Sigmoid colon (tissue), 4 donors: ENCODE results near the gene SERTAD2.

Experiments
- CTCF ChIP-seq, 4 experiments: fragments of 450-650 bp in 3 of 4; fragments of 200-600 bp in 1 of 4; IDR thresholded peaks; one replicate each; pipeline ENCODE4 v1.5.1; 2016 to 2019; ENCODE audit warnings: antibody characterized with exemption in 4 of 4, mild to moderate bottlenecking in 3 of 4, moderate library complexity in 2 of 4
- EP300 ChIP-seq, 4 donors: sonication (generic); formaldehyde crosslinking; IDR thresholded peaks; one replicate each; pipeline ENCODE4 v1.6.1; 2017; ENCODE audit warnings: antibody characterized with exemption in 4 of 4

DNA sequence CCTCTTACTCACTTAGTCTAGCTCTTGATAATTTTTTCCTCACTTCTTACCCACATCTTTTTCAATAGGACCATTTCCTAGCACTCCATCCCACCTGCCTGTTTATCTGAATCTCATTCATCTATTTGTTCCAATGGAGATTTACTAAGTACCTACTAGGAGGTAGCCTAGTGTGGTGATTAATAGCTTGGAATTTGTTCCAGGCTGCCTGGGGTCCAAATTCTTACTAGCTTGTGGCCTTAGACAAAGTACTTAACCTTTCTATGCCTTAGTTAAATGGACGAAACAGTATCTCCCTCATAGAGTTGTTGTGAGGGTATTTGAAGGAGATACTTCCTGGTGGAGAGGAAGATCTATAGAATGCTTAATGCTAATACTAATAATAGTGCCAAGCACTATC is 42.9 kb upstream of the SERTAD2 start:
- TF ChIP-seq CTCF (IDR thresholded peaks at IDR 0.05), result no peak
- no peak for TF ChIP-seq EP300 (IDR thresholded peaks at IDR 0.05)
